ENCODE results near the gene ATP1B1.

Gene ATP1B1

GRCh38 chr1:169092399-169092798 is 14.1 kb upstream of the ATP1B1 start:
- no peak for TF ChIP-seq Cebpa-rat (IDR thresholded peaks at IDR 0.05)
- H3K4me2 ChIP-seq = no peak overlapping the region
- H3K4me1 ChIP-seq = no peaks in the 10 kb centered on the region
- no peak overlapping the region for H3K27ac ChIP-seq
- H4K20me1 ChIP-seq = no peaks in the 10 kb centered on the region
- no peaks in the 10 kb centered on the region for H3K36me3 ChIP-seq
- H3K27me3 ChIP-seq = no peaks in the 10 kb centered on the region
- no peak overlapping the region for H3K4me3 ChIP-seq
- H3K9ac ChIP-seq = no peak overlapping the region
- H3K9me3 ChIP-seq = no peaks in the 10 kb centered on the region

GRCh38 chr1:169094897-169095569 is 11.5 kb upstream of the ATP1B1 start:
- Histone ChIP-seq H3K9me3 (no peaks in the 10 kb centered on the region), H3K27me3 (no peaks in the 10 kb centered on the region), H3K4me3 (no peak overlapping the region), H3K4me2 (no peak overlapping the region), H3K4me1 (no peaks in the 10 kb centered on the region), H3K36me3 (no peaks in the 10 kb centered on the region), H3K27ac (no peak overlapping the region), H4K20me1 (no peaks in the 10 kb centered on the region), H3K9ac (no peak overlapping the region)
- TF ChIP-seq Cebpa-rat (IDR thresholded peaks at IDR 0.05) = no peak

- Histone ChIP-seq H4K20me1 (no peaks in the 10 kb centered on the region), H3K9ac (no peak overlapping the region), H3K9me3 (no peaks in the 10 kb centered on the region), H3K27me3 (no peaks in the 10 kb centered on the region), H3K4me1 (no peaks in the 10 kb centered on the region), H3K27ac (no peak overlapping the region), H3K36me3 (no peaks in the 10 kb centered on the region), H3K4me3 (no peak overlapping the region), H3K4me2 (no peak overlapping the region)
- TF ChIP-seq Cebpa-rat (IDR thresholded peaks at IDR 0.05) = no peak
These were observed 8.1 kb upstream of the ATP1B1 start for GRCh38 chr1:169098380-169098779.

- Histone ChIP-seq H3K27ac (no peak overlapping the region), H3K4me3 (no peak overlapping the region), H3K9me3 (no peaks in the 10 kb centered on the region)
These were observed 6.9 kb upstream of the ATP1B1 start for GRCh38 chr1:169099561-169099960.

GRCh38 chr1:169100208-169100607 is 6.3 kb upstream of the ATP1B1 start:
- Histone ChIP-seq H3K36me3 (no peaks in the 10 kb centered on the region), H3K27ac (no peak overlapping the region), H3K27me3 (peaks cover 1% of the 10 kb centered on the region), H4K20me1 (no peaks in the 10 kb centered on the region), H3K4me2 (no peak overlapping the region), H3K4me3 (no peak overlapping the region), H3K9me3 (no peaks in the 10 kb centered on the region), H3K4me1 (peaks cover 3% of the 10 kb centered on the region; the same call in 1 of the 2 replicates), H3K9ac (no peak overlapping the region)
- TF ChIP-seq Cebpa-rat (IDR thresholded peaks at IDR 0.05) = no peak

More at GRCh38 chr1:169099561-169099960, 6.9 kb upstream of the ATP1B1 start:
- Histone ChIP-seq H3K9ac (no peak overlapping the region), H3K27me3 (no peaks in the 10 kb centered on the region), H4K20me1 (no peaks in the 10 kb centered on the region), H3K4me1 (no peaks in the 10 kb centered on the region), H3K36me3 (no peaks in the 10 kb centered on the region), H3K4me2 (no peak overlapping the region)
- no peak for TF ChIP-seq Cebpa-rat (IDR thresholded peaks at IDR 0.05)

- Histone ChIP-seq H3K4me2 (no peak overlapping the region), H3K27ac (no peak overlapping the region), H3K9me3 (no peaks in the 10 kb centered on the region), H3K27me3 (peaks cover 5% of the 10 kb centered on the region), H3K4me1 (peaks cover 7% of the 10 kb centered on the region; the same call in 1 of the 2 replicates), H3K36me3 (no peaks in the 10 kb centered on the region), H3K9ac (no peak overlapping the region), H3K4me3 (no peak overlapping the region), H4K20me1 (no peaks in the 10 kb centered on the region)
- no peak for TF ChIP-seq Cebpa-rat (IDR thresholded peaks at IDR 0.05)
These were observed 5.8 kb upstream of the ATP1B1 start for GRCh38 chr1:169100651-169101088.

- no peak overlapping the region for H3K9ac ChIP-seq
- TF ChIP-seq Cebpa-rat (IDR thresholded peaks at IDR 0.05) = no peak
- H3K27me3 ChIP-seq = peaks cover 14% of the 10 kb centered on the region
- no peak overlapping the region for H3K4me2 ChIP-seq
- no peaks in the 10 kb centered on the region for H4K20me1 ChIP-seq
- no peaks in the 10 kb centered on the region for H3K9me3 ChIP-seq
- no peak overlapping the region for H3K27ac ChIP-seq
- no peaks in the 10 kb centered on the region for H3K36me3 ChIP-seq
- H3K4me3 ChIP-seq = no peak overlapping the region
- peaks cover 14% of the 10 kb centered on the region for H3K4me1 ChIP-seq
These were observed 3.9 kb upstream of the ATP1B1 start for GRCh38 chr1:169102567-169102966.

- H3K4me2 ChIP-seq = no peak overlapping the region
These were observed 3.5 kb upstream of the ATP1B1 start for GRCh38 chr1:169103002-169103401.

GRCh38 chr1:169103480-169103893 is 3.0 kb upstream of the ATP1B1 start:
- H3K9ac ChIP-seq = no peak overlapping the region
- H4K20me1 ChIP-seq = no peaks in the 10 kb centered on the region
- peaks cover 19% of the 10 kb centered on the region for H3K4me1 ChIP-seq
- no peaks in the 10 kb centered on the region for H3K9me3 ChIP-seq
- no peak for TF ChIP-seq Cebpa-rat (IDR thresholded peaks at IDR 0.05)
- H3K27ac ChIP-seq = no peak overlapping the region
- no peak overlapping the region for H3K4me2 ChIP-seq
- H3K4me3 ChIP-seq = no peak overlapping the region
- peaks cover 18% of the 10 kb centered on the region for H3K27me3 ChIP-seq
- H3K36me3 ChIP-seq = no peaks in the 10 kb centered on the region

More at GRCh38 chr1:169103002-169103401, 3.5 kb upstream of the ATP1B1 start:
- no peak overlapping the region for H3K27ac ChIP-seq
- H3K4me1 ChIP-seq = peaks cover 18% of the 10 kb centered on the region
- no peaks in the 10 kb centered on the region for H3K36me3 ChIP-seq
- H4K20me1 ChIP-seq = no peaks in the 10 kb centered on the region
- H3K9me3 ChIP-seq = no peaks in the 10 kb centered on the region
- H3K4me3 ChIP-seq = no peak overlapping the region
- TF ChIP-seq Cebpa-rat (IDR thresholded peaks at IDR 0.05) = no peak
- H3K27me3 ChIP-seq = peaks cover 18% of the 10 kb centered on the region
- H3K9ac ChIP-seq = no peak overlapping the region

- H3K4me1 ChIP-seq = peaks cover 26% of the 10 kb centered on the region
- no peak for TF ChIP-seq Cebpa-rat (IDR thresholded peaks at IDR 0.05)
- no peak overlapping the region for H3K27ac ChIP-seq
- H3K9me3 ChIP-seq = no peaks in the 10 kb centered on the region
- peaks cover 18% of the 10 kb centered on the region for H3K27me3 ChIP-seq
- peak overlapping the region; percentile 83 for H3K4me3 ChIP-seq
- no peaks in the 10 kb centered on the region for H3K36me3 ChIP-seq
- H3K4me2 ChIP-seq = peak overlapping the region; percentile 97
- no peak overlapping the region for H3K9ac ChIP-seq
- H4K20me1 ChIP-seq = no peaks in the 10 kb centered on the region
These were observed 1.4 kb upstream of the ATP1B1 start for GRCh38 chr1:169105087-169105433.

Data from BLaER1 (cell line).